GM08714 (cell line): ENCODE results near the gene VIPR2.
"Not testable (repeated sequence)": the region's sequence is repeated elsewhere in the genome, so short reads cannot be mapped to it uniquely, and the experiment has no call there.

ENCODE experiments used
- H3K4me3 ChIP-seq: fragments of 200-500 bp; sonication (Bioruptor generic); 2 replicates; pipeline ENCODE4 v1.5.1; 2014; ENCODE audit warnings: mild to moderate bottlenecking, low read length, inconsistent platforms
- ZNF274 ChIP-seq: IDR thresholded peaks from 2 replicates; pipeline ENCODE4 v1.6.1; 2012; ENCODE audit warnings: mild to moderate bottlenecking, low read depth, low read length

VIPR2 gene, protein sequence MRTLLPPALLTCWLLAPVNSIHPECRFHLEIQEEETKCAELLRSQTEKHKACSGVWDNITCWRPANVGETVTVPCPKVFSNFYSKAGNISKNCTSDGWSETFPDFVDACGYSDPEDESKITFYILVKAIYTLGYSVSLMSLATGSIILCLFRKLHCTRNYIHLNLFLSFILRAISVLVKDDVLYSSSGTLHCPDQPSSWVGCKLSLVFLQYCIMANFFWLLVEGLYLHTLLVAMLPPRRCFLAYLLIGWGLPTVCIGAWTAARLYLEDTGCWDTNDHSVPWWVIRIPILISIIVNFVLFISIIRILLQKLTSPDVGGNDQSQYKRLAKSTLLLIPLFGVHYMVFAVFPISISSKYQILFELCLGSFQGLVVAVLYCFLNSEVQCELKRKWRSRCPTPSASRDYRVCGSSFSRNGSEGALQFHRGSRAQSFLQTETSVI

DNA sequence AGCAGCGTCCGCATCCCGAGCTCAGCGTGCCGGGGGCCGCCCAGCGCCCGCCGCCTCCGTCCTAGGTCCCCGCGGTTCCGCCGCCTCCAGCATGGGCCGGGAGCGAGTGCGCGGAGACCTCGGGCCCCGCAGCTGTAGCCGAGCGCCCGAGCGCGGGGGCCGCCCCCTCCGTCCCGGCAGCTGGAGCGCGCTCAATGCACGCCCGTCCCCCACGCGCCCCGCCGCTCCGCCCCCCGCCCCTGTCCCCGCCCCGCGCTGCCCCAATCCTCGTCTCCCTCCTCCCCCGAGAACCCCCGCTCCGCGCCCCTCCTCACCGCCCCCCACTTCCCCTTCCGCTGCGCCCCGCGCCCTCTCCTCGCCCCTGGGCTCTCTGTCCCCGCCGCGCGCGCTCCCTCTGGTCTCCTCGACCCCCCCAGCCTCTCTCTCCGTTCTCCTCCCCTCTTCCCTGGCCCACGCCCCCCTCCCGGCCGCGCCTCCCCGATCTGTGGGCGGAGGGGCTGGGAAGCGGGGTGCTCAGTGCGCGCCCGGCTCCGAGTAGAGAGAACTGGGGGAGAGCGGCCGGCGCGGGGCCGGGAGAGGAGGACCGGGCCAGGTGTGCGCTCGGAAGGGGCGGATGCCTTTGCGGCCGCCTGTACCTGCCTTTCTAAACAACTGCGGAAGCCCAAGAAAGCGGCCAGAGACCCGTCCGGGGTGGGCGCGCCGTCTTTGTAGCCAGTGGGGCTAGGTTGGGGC is at the start of gene VIPR2:
TSS of gene VIPR2 (minus strand) at position 110 of the 732 bp plus-strand sequence. CDS start at position 14, 96 bp downstream.
- no peak for TF ChIP-seq ZNF274
- no peak within 1 kb of the TSS for H3K4me3 ChIP-seq

DNA sequence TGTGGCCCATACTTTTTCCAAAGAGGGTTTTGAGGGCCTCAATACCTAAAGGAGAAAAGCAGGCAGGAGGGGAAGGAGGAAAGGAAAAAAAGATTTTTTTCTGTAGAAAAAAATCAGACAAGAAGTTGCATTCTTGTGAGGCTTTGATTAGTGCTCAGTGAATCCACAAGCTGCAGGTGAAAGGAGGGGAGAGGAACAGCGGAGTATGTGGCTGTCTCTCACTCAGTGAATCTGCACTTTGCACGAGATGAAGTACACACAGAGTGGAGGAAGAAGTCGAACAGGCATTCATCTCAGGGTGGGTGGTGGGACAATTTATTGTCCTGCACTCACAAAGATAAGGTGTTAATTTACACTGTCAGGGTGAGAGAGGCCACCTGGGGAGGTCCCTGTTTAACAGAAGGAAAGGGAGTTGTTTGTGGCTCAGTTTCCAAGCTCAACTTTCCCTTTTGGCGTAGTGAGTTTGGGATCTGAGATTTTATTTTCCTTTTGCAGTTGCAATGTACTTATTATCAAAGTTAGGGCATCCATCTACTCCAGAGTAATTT is 49.0 kb upstream of the VIPR2 start:
- no peak for TF ChIP-seq ZNF274
- H3K4me3 ChIP-seq = no peak overlapping the region

DNA sequence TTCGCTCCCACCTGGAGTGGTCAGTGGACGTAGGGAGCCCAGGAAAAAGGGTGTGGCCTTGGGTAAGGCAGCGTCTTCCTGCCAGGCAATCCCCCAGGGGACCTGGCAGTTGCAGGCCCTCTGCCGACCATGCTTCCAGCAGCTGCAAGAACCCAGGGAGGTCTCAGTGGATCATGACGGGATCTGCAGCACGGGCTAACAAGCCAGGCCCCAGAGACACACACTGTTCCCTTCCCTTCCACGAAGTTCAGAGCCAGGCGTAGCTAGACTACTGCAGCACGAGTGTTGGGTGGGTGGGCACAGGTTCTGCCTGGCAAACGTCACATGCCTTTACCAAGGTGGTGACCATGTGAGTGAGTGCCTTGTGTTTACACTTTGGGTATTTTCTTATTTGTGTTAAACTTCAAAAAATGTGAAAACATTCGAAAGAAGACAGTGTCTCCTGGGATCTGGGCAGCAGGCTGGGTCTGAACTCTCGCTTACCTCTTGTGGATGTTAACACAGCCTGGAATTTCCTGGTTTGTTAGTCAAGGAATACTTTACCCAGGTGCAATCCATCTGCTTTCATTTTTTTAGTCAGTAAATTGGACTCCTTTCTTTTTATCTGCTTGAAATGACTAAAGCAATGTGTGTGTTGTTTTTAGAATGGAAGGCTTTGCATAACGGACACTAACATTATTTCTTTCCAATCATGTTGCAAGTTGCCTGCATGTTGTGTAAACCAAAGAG is 48.2 kb upstream of the VIPR2 start:
- TF ChIP-seq ZNF274 = no peak
- no peak overlapping the region for H3K4me3 ChIP-seq

DNA sequence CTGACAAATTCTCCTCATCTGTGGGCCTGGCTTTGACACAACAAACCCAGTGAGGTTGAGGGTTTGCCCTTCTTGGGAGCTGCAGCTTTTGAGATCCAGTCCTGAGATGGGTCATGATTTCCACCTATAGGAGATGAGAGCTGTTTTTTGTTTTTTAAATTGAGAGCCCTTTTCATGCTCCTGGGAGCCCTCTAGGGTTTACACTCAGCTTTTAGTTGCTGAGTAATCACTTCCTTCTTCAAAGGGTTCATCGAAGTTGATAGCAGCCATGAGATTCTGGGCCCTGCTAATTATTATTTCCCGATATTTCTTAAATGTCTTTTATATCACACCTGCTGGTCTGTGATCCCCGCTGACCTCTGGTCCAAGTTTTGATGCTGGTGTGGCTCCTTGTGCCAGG is 47.3 kb upstream of the VIPR2 start:
- no peak for TF ChIP-seq ZNF274
- no peak overlapping the region for H3K4me3 ChIP-seq

DNA sequence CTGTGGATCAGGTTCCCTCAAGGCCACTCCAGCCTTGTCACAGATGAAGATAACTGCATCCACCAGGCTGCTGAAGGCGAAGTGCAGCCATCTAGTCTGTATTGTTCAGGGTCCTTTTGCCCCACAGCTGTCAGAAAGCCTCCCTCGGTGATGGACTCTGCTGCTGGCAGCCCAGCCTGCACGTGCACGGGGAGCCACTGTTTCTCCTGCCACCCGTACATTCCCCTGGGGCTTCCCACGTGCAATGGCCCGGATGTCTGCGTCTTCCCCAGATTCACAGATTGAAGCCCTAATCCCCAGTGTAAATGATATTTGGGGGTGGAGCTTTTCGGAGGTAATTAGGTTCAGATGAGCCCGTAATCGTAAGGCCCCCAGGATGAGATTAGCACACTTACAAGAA is 46.6 kb upstream of the VIPR2 start:
- TF ChIP-seq ZNF274 = no peak
- H3K4me3 ChIP-seq = no peak overlapping the region

DNA sequence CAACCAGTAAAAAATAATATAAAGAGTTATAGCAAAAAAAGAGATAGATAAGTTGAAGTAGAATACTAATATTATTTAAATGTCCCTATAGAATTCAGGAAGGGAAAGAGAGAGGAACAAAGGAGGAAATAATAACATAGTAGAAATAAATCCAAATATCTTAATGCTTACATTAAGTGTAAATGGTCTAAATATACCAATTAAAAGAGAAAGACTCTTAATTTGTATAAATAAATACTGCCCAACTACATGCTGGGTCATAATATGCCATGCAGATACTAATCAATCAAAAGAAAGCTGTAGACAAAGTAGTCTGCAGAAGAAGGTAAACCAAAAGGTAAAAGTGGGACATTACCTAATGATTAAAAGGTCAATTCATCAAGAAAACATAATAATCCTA is 43.3 kb upstream of the VIPR2 start:
- TF ChIP-seq ZNF274 = no peak
- H3K4me3 ChIP-seq = no peak overlapping the region

DNA sequence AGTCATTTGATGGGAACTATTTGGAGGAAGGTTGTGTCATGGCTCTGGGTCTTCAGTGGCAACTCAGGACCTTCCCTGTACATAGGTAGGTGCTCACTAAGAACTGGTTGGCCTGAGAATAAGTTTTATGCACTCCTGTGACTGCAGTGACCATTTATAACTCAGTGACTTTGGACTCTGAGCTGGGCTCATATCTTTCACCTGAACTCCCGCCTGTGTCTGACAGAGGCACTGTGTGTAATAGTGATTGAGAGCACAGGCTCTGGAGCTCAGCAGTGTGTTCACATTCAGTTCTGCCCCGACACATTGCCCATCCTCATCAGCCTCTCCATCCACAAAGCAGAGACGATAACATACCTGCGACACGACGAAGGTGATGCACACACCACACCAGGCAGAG is 34.6 kb upstream of the VIPR2 start:
- TF ChIP-seq ZNF274 = no peak
- no peak overlapping the region for H3K4me3 ChIP-seq

DNA sequence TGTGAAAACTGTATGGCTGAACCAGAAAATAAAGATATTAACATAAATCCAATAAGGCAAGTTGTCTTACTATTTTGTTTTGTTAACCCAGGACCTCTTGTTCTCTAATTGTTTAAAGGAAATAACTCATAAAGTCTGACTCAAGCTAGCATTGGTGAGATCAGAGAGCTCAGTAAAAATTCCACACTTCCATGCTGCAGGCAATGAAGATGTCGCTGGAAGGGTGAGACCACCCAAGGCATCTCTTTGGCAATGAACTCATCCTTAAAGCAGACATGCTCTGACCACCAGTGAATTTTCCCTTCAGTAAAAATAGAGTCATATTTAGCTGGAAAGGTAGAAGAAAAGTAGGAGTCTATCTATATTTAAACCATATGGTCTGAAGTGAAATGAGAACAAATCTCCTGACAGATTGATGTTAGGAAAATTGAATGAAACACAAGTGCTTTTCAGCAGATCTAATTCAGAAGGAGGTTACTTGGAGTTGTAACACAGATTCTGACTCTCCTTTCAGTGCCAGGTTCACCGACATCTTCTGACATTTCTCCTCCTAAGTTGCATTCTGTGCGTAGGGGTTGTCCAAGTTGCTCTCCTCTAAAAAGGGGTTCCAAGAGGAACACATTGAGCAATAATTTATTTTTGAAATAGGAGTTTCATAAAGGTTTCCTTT is 32.8 kb upstream of the VIPR2 start:
- no peak overlapping the region for H3K4me3 ChIP-seq
- no peak for TF ChIP-seq ZNF274

DNA sequence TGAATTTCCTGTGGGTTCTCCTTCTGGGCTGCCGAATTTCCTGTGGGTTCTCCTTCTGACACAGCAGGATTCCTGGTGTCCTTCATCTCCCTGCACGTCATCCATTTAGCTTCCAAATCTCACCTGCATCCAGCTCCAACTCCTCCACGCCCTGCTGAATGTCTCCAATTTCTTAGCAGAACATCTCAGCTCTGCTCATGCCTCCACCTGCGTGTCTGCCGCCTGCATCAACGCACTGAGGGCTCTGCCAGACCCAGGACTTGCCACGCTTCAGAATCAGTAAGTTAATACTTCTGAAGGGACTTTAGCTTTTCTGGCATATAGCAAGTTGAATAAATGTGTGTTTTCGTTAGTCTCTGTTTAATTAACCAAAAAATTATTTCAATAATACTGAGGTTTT is 31.1 kb upstream of the VIPR2 start:
- no peak overlapping the region for H3K4me3 ChIP-seq

DNA sequence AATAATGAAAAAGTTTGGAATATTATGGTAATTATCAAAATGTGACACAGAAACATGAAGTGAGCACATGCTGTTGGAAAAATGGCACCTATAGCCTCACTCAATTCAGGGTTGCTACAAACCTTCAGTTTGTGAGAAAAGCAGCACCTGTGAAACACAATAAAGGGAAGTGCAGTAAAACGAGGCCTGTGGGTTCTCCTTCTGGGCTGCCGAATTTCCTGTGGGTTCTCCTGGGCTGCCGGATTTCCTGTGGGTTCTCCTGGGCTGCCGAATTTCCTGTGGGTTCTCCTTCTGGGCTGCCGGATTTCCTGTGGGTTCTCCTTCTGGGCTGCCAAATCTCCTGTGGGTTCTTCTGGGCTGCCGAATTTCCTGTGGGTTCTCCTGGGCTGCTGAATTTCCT is 30.4 kb upstream of the VIPR2 start:
- not testable (repeated sequence) for H3K4me3 ChIP-seq

More for the DNA sequence above, 31.1 kb upstream of the VIPR2 start:
- no peak for TF ChIP-seq ZNF274

DNA sequence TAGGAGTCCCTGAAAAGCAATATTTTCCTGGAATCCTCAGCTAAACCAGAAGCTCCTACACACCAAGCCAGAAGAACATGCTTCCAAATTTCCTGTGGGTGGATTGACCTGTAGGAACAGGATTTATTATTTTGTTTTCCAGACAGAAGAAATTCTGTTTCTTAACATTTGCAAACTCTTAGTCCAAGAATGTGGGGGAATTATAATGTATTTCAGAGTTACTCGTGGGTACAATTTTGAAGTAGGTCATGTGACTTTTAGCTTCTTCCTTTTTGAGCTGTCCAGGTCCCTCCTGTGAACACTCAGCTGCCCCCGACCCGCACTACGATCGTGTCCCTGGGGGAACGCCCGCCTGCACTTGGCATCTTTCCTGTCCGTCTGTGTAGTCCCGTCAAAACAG is 27.7 kb upstream of the VIPR2 start:
- TF ChIP-seq ZNF274 = no peak
- no peak overlapping the region for H3K4me3 ChIP-seq

DNA sequence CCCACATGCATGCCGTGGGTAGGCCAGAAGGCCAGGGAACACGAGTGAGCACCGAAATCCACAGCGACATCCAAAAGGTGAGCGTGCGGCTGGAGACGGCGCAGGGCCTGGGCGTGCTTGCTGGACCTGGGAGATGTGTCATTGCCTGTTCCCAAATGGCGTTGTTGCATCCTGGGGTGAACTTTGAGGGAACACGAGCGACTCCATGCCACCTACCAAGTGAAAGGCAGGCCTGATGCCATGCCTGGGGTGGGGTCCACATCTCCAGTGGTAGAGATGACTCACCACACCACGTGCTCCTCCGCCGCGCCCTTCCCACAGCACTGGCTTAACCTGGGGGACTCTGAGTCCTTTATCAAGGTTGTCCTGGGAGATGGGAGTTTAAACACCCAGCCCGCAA is 24.7 kb upstream of the VIPR2 start:
- no peak overlapping the region for H3K4me3 ChIP-seq
- TF ChIP-seq ZNF274 = no peak

DNA sequence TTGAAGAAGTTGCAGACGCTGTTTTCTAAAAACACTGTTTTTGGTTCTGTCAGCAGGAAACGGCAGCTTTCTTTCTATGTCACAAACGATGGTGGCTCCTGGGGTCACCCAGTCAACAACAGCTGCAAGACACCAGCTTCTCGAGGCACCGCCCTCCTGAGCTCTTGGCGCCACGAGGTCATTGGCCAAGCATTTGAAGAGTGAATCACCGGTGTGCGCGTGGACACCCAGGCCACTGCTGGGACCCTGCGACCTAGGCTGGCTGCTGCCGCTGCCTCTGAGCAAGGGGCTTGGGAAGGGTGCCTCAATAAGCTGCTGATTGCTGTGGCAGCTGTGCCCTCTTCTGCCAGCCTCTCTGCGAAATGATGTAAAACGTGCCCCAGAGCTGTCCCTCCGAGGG is 22.5 kb upstream of the VIPR2 start:
- no peak for TF ChIP-seq ZNF274
- no peak overlapping the region for H3K4me3 ChIP-seq

DNA sequence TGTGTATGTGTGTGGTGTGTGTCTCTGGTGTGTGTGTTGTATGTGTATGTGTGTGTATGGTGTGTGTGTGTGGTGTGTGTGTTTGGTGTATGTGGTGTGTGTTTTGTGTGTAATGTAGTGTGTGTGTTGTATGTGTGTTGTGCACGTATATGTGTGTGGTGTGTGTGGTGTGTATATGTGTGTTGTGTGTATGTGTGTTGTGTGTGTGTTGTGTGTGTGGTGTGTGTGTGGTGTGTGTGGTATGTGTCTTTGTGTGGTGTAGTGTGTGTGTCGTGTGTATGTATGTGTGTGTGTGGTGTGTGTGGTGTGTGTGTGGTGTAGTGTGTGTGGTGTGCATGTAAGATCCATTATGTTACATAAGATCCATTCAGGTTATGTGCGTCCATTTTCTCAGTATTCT is 21.9 kb upstream of the VIPR2 start:
- no peak overlapping the region for H3K4me3 ChIP-seq

More for the DNA sequence above, 21.9 kb upstream of the VIPR2 start:
- no peak for TF ChIP-seq ZNF274
